ENCODE data around the gene PWWP2A. TPM values are rescaled to one million over a fixed set of nuclear protein-coding genes. Genes with fewer than 3 reads are reported as not detected.
"Not testable (repeated sequence)": the region's sequence is repeated elsewhere in the genome, so short reads cannot be mapped to it uniquely, and the experiment has no call there.

Gene PWWP2A
- total and polyA plus RNA-seq, 9 donors = 7.6 to 48.5 (median 25.2) TPM

DNA sequence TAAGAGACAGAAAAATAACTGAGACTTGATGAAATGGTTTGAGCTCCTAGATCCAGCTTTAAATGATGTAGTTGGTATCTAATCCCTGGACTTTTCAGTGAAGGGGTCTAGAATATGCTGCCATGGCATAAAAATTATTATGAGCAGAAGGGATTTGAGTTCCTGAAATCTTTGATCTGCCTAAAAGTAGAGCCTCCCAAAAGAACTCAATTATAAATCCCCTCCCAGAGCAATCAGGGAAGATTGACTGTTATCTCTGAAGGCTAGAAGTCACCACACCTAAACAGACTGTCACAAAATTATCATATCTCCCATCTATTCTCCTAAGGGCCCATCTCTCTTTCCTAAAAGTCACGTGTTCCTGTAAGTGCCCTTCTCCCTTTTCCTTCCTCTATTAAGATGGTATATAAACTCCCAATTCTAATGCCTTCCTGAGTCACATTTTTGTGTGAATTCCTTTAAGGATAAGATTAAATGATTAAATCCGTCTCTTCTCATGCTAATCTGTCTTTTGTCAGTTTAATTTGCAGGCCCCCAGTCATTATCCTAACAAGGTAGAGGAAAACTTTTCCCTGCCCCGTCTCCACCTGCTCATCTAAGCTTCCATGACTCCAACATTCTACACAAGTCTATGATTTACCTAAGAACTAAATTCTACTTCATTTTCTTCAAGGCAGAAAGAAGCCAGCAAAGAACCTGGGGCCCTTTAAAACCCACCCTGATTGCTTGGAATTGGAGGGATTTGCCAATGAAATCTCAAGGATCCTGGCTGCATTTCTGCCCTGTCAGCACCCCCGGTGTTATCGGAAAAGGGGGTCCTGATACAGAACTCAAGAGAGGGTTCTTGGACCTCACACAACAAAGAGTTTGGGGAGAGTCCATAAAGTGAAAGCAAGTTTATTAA lies 47.1 kb upstream of the PWWP2A start:
- Histone ChIP-seq H3K4me3 (no peak overlapping the region), H3K4me1 (ENCODE audit: insufficient read depth) (peaks cover 26% of the 10 kb centered on the region), H3K27ac (peak overlapping the region in 1 of 2 donors; percentile 64), H3K36me3 (no peaks in the 10 kb centered on the region), H3K27me3 (no peaks in the 10 kb centered on the region), H3K9me3 (no peaks in the 10 kb centered on the region)
- TF ChIP-seq POLR2A (IDR thresholded peaks at IDR 0.05) = no peak
- TF ChIP-seq EP300 (IDR thresholded peaks at IDR 0.05) = no peak
- TF ChIP-seq, protein P1, sequence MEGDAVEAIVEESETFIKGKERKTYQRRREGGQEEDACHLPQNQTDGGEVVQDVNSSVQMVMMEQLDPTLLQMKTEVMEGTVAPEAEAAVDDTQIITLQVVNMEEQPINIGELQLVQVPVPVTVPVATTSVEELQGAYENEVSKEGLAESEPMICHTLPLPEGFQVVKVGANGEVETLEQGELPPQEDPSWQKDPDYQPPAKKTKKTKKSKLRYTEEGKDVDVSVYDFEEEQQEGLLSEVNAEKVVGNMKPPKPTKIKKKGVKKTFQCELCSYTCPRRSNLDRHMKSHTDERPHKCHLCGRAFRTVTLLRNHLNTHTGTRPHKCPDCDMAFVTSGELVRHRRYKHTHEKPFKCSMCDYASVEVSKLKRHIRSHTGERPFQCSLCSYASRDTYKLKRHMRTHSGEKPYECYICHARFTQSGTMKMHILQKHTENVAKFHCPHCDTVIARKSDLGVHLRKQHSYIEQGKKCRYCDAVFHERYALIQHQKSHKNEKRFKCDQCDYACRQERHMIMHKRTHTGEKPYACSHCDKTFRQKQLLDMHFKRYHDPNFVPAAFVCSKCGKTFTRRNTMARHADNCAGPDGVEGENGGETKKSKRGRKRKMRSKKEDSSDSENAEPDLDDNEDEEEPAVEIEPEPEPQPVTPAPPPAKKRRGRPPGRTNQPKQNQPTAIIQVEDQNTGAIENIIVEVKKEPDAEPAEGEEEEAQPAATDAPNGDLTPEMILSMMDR (IDR thresholded peaks at IDR 0.05) = no peak
- 41 to 55% (median 53%) methylated on average over 5 of the region's 5 CpGs for WGBS, 3 donors
- DNase-seq = no peak
- intact Hi-C loops (cut with DNase I) = loop anchor here in 1 of 4 donors (5.0 kb wide), 1 partner anchor 34 kb away; no protein-coding TSS in a partner anchor

GRCh38 chr5:160165137-160166068 lies 46.2 kb upstream of the PWWP2A start:
- H3K36me3 ChIP-seq = no peaks in the 10 kb centered on the region
- H3K4me1 ChIP-seq (ENCODE audit: insufficient read depth) = peaks cover 24% of the 10 kb centered on the region
- H3K27me3 ChIP-seq = no peaks in the 10 kb centered on the region
- WGBS, 3 donors = 18 to 24% (median 18%) methylated on average over 15 of the region's 15 CpGs
- H3K9me3 ChIP-seq = no peaks in the 10 kb centered on the region
- TF ChIP-seq, protein P1 (IDR thresholded peaks at IDR 0.05) = no peak
- peak; percentile 89 to 96 (median 94) for DNase-seq
- H3K27ac ChIP-seq = peak overlapping the region in 1 of 2 donors; percentile 64
- no peak overlapping the region for H3K4me3 ChIP-seq
- intact Hi-C loops (cut with DNase I) = loop anchor here in 1 of 4 donors (5.0 kb wide), 1 partner anchor 33 kb away; no protein-coding TSS in a partner anchor

DNA sequence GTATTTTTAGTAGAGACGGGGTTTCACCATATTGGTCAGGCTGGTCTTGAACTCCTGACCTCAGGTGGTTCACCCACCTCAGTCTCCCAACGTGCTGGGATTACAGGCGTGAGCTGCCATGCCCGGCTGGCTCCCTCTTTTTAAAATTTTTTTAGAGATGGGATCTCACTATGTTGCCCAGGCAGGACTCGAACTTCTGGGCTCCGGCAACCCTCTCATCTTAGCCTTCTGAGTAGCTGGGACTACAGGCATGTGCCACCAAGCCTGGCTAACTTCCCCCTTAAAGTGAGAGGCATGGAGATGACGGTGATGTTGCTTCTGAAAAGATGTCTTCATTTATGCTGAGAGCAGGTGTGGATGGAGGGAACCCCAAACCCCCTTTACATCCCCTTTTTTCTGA lies 43.7 kb upstream of the PWWP2A start:
- no peak overlapping the region for H3K27ac ChIP-seq
- H3K4me1 ChIP-seq (ENCODE audit: insufficient read depth) = peaks cover 15% of the 10 kb centered on the region
- no peak overlapping the region for H3K4me3 ChIP-seq
- H3K27me3 ChIP-seq = no peaks in the 10 kb centered on the region
- no peak for DNase-seq
- intact Hi-C loops (cut with DNase I) = no loop called here
- 96 to 98% (median 97%) methylated on average over 7 of the region's 7 CpGs for WGBS, 3 donors
- no peak for TF ChIP-seq EP300 (IDR thresholded peaks at IDR 0.05)
- TF ChIP-seq POLR2A (IDR thresholded peaks at IDR 0.05) = no peak
- TF ChIP-seq, protein P1 (IDR thresholded peaks at IDR 0.05) = no peak
- H3K9me3 ChIP-seq = no peaks in the 10 kb centered on the region
- H3K36me3 ChIP-seq = no peaks in the 10 kb centered on the region

DNA sequence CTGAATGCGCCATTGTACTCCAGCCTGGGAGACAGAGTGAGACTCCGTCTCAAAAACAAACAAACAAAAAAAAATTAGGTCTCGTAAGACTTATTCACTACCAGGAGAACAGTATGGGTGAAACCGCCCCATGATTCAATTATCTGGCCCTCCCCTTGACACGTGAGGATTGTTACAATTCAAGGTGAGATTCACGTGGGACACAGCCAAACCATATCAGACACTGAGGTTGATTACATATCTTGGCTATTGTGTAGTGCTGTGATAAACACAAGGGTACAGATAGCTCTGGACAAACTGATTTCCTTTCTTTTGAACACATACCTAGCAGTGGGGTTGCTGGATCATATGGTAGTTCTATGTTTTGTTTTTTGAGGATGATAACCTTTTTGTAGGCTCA lies 42.4 kb upstream of the PWWP2A start:
- H3K36me3 ChIP-seq = no peaks in the 10 kb centered on the region
- no peak for DNase-seq
- peaks cover 10% of the 10 kb centered on the region for H3K4me1 ChIP-seq (ENCODE audit: insufficient read depth)
- WGBS, 3 donors = 86 to 91% (median 88%) methylated on average over 6 of the region's 6 CpGs
- H3K4me3 ChIP-seq = no peak overlapping the region
- no peak for TF ChIP-seq POLR2A (IDR thresholded peaks at IDR 0.05)
- TF ChIP-seq EP300 (IDR thresholded peaks at IDR 0.05) = no peak
- TF ChIP-seq, protein P1 (IDR thresholded peaks at IDR 0.05) = no peak
- intact Hi-C loops (cut with DNase I) = no loop called here
- H3K27me3 ChIP-seq = no peaks in the 10 kb centered on the region
- H3K27ac ChIP-seq = no peak overlapping the region
- no peaks in the 10 kb centered on the region for H3K9me3 ChIP-seq

DNA sequence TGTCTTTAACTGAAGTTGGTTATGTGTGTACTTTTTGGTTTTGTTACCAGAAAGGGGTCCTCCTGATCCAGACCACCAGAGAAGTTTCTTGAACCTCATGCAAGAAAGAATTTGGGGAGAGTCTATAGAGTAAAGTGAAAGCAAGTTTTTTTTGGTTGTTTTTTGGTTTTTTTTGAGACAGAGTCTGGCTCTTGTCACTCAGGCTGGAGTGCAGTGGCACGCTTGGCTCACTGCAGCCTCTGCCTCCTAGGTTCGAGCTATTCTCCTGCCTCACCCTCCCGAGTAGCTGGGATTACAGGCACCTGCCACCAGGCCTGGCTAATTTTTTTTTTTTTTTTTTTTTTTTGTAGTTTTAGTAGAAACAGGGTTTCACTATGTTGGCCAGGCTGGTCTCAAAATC lies 41.6 kb upstream of the PWWP2A start:
- H3K27me3 ChIP-seq; intact Hi-C loops (cut with DNase I); H3K9me3 ChIP-seq; H3K27ac ChIP-seq; H3K36me3 ChIP-seq; H3K4me3 ChIP-seq; DNase-seq: not testable (repeated sequence)
- 84 to 91% (median 90%) methylated on average over 3 of the region's 3 CpGs for WGBS, 3 donors
- H3K4me1 ChIP-seq (ENCODE audit: insufficient read depth) = peaks cover 10% of the 10 kb centered on the region

All from ovary (tissue), 9 donors.